GM19193 (cell line): ENCODE results near the gene BCL2L11.

ENCODE experiments used
- POLR2A ChIP-seq: IDR thresholded peaks from 4 replicates; pipeline ENCODE4 v1.6.1; 2011; ENCODE audit not compliant: insufficient read depth, insufficient read length; ENCODE audit errors: extremely low read depth

Gene BCL2L11

GRCh38 chr2:111186933-111187332 lies 66.2 kb downstream of the BCL2L11 start:
- TF ChIP-seq POLR2A = no peak

- no peak for TF ChIP-seq POLR2A
These were observed 68.0 kb downstream of the BCL2L11 start for GRCh38 chr2:111188681-111189080.

DNA sequence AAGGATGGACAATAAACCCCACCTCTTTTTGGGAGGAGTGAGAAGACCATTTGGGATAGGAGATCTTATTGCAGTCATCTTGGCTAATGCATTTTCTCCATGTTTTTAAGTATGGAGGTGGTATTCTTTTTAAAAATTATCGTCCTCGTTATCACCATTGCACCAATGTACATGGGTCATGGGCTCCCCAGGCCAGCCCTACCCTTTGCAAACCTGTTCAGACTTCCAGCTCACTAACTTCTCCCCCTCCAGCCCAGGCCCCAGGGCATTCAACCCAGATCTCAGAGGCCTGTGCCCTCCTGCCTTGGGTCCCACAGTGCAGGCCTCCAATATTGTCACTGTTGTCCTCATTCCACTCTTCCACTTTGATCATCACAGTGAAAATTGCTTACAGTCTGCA lies 68.4 kb downstream of the BCL2L11 start:
- no peak for TF ChIP-seq POLR2A

GRCh38 chr2:111190816-111191540 lies 70.3 kb downstream of the BCL2L11 start:
- TF ChIP-seq POLR2A = no peak

DNA sequence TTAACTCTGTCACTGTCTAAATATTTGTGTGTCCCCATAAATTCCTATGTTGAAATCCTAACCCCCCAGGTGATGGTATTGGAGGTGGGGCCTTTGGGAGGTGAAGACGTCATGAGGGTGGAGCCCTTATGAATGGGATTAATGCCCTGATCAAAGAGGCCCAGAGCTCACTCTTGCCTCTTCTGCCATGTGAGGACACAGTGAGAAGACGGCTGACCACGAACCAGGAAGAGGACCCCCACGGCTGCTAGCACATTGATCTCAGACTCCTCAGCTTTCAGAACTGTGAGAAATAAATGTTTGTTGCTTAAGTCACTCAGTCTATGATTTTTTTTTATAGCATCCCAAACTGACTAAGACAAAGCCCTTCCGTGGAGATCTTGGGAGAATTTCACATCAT lies 71.2 kb downstream of the BCL2L11 start:
- TF ChIP-seq POLR2A = no peak

GRCh38 chr2:111192776-111193368 lies 72.2 kb downstream of the BCL2L11 start:
- TF ChIP-seq POLR2A = no peak

DNA sequence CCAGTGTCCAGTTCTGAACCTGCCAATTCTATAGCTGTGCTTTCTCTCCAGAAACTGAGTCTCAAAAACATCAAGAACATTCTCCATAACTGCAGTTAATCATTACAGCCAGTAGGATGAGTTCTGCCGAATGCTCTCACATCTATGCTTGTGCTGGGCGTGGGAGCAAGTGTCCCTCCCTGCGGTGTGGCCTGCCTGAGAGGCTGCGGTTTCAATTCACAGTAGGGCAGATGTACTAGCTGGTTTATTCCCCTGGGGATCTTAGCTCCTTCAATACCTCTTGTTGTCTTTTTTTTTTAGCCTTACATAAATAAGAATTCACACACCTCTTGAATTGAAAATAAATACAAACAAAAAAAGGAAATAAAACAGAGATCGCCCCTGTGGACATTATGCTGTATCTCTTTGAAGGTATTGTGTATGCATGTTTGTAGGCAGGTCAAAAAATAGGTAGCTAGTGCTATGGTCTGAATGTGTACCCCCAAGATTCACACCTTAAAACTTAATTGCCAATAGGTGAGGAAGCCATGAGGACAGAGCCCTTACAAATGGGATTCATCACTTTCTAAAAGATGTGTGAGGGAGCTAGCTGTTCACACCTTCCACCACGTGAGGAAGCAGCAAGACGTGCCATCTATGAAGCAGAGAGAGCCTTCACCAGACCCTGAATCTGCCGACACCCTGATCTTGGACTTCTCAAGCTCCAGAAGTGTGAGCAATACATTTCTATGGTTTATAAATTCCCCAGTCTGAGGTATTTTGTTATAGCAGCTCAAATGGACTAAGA lies 74.3 kb downstream of the BCL2L11 start:
- no peak for TF ChIP-seq POLR2A

DNA sequence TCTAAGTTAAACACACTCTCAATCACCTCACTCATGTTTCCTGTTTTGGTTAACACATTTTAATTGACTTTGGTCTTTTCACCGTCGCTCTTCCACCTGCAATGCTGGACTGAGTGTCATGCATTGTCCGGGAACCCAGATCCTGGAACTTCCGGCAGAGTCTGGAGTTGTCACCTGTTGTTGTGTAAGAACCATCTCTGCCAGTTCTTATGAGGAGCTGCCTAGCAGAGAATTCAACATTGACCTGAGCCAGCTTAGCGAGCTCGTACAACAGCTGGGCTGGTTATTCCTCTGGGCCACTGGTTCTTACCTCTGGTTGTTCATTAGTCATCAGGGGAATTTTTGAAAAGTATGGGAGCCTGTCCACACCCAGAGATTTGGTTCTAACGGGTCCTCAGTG lies 75.7 kb downstream of the BCL2L11 start:
- TF ChIP-seq POLR2A = no peak

DNA sequence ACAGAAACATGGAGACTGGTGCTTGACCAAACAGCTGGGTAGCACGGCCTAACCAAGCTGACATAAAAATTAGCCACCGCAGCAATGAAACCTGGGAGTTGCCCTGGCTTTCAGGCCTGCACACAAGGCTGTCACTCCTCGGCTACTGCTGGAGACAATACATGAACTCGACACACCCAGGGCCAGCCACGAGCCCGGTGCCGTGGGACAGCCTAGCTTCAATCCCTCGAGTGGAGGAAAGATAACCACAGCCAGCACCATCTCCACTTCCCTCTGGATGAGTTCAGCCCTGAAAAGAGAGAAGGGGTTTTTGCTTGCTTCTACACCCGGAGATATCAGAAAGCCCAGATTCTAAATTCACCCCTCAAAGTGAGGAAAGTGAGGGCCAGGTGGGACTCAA lies 78.0 kb downstream of the BCL2L11 start:
- TF ChIP-seq POLR2A = no peak

GRCh38 chr2:111199840-111200239 lies 79.1 kb downstream of the BCL2L11 start:
- no peak for TF ChIP-seq POLR2A

DNA sequence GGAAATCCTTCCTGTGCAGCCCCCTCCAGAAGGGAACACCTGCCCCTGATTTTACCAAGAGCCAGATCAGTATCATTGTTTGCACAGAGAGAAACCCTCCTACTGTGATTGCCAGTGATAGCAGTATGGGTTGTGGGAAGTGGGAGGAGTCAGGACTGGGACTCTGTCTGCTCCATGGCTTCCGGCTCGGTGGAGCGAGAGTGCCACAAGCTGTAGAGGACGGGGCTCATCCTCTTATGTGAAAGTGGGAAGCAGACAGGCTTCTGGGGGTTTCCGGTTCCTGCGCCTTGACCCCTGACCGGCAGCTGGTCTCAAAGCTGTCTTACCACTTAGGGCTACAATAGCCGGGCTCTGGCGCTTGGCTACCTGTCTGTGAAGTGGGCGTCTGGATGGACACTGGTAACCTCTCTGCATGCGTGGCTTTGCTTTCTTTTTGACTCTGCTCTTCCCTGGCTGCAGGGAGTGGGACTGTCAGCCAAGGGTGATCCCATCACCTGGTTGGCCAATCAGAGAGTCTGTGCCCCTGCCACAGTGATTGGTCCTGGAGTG lies 79.7 kb downstream of the BCL2L11 start:
- TF ChIP-seq POLR2A = no peak

GRCh38 chr2:111201214-111201613 lies 80.5 kb downstream of the BCL2L11 start:
- no peak for TF ChIP-seq POLR2A

GRCh38 chr2:111202266-111203040 lies 81.7 kb downstream of the BCL2L11 start:
- TF ChIP-seq POLR2A = no peak

DNA sequence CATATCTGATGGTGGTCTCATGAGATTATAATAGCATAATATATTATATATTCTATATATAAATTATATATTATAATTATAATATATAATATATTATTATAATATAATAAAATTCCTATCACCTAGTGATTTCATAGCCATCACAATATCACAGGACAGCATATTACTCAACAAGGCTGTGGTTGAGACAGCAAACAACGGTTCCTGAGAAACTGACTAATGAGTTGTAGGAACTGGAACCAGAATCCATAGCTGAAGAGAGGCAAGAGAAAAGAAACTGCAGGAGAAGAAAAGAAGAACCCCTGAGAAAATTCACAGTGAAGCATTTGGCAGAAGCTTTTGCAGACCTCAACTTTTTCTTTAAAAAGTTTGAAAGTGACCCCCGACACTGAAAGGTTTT lies 84.0 kb downstream of the BCL2L11 start:
- no peak for TF ChIP-seq POLR2A

DNA sequence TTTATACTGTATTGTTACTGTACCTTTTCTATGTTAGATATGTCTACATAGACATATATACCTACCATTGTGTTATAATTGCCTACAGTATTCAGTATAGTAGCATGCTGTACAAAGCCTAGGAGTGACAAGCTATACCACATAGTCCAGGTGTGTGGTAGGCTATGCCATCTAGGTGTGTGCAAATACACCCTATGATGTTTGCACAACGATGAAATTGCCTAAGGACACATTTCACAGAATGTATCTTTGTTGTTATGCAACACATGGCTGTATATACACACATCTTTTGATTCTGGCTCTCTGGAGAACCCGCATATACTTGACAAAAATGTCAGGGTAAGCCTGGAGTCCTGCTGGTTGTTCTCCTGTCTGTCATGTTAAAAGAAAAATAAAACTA lies 85.1 kb downstream of the BCL2L11 start:
- TF ChIP-seq POLR2A = no peak
